Aorta (tissue), 5 donors: ENCODE measurements around the gene CBX2. TPM values are rescaled to one million over a fixed set of nuclear protein-coding genes. Genes with fewer than 3 reads are reported as not detected.
A peak's percentile ranks its signal among the peaks of the same experiment; 100 is the strongest.

Experiments used
- ATAC-seq: fragments of 200-7000 bp; cut with Tn5 transposase; one replicate; pipeline ENCODE4 v1.9.1; 2022; ENCODE audit warnings: moderate library complexity; ENCODE audit not compliant: low FRiP score
- DNase-seq, 2 donors: peaks; one replicate each; pipeline ENCODE4 v3.0.0-alpha.2; 2020
- H3K27ac ChIP-seq, 2 donors: one replicate each; pipeline ENCODE4 v1.5.1; 2013; ENCODE audit warnings: low read length in 2 of 2, mild to moderate bottlenecking in 2 of 2, moderate library complexity in 2 of 2, control low read depth in 1 of 2, inconsistent platforms in 1 of 2, low read depth in 1 of 2
- H3K27me3 ChIP-seq, 2 donors: one replicate each; pipeline ENCODE4 v1.6.1; 2013; ENCODE audit warnings: control low read depth in 1 of 2, low read length in 1 of 2, mild to moderate bottlenecking in 1 of 2, moderate library complexity in 1 of 2; ENCODE audit not compliant: insufficient read depth in 2 of 2, control insufficient read depth in 1 of 2
- H3K36me3 ChIP-seq, 2 donors: one replicate each; pipeline ENCODE4 v1.6.1; 2013; ENCODE audit warnings: control low read depth in 1 of 2, low read length in 1 of 2, mild to moderate bottlenecking in 1 of 2; ENCODE audit not compliant: insufficient read depth in 2 of 2, control insufficient read depth in 1 of 2
- H3K4me1 ChIP-seq, 2 donors: one replicate each; pipeline ENCODE4 v1.6.1; 2013; ENCODE audit warnings: low read length in 2 of 2, control low read depth in 1 of 2, mild to moderate bottlenecking in 1 of 2, moderate library complexity in 1 of 2; ENCODE audit not compliant: insufficient read depth in 2 of 2, control insufficient read depth in 1 of 2
- H3K4me3 ChIP-seq, 2 donors: one replicate each; pipeline ENCODE4 v1.5.1; 2013; ENCODE audit warnings: low read length in 2 of 2, control low read depth in 1 of 2, mild to moderate bottlenecking in 1 of 2
- H3K9me3 ChIP-seq: one replicate; pipeline ENCODE4 v1.6.1; 2013; ENCODE audit warnings: mild to moderate bottlenecking, low read length; ENCODE audit not compliant: control insufficient read depth
- WGBS, 2 donors: extraction: QIAGEN DNeasy Blood & Tissue Kit; methylation state at CpG; one replicate each; pipeline ENCODE4 v1.1.7; 2013; 5-methylcytosine and 5-hydroxymethylcytosine counted together
- intact Hi-C, 2 donors: fragments of 100-400 bp; cut with DNase I; formaldehyde crosslinking; loops; one replicate each; pipeline versions ENCODE4 v1.14.2 to v1.15.0; 2022
- polyA plus RNA-seq, 2 donors: library from polyadenylated mRNA; stranded (reverse); fragments of 200-250 nt; gene quantifications; one replicate each; pipeline ENCODE4 v1.2.3, GENCODE V29; 2013
- total RNA-seq, 2 donors: library from RNA; stranded (reverse); fragmentation: NEBNext Ultra II Directional; extraction: Animal tissue kit (Norgen Biotek cat#: 25700); gene quantifications; one replicate each; pipeline ENCODE4 v1.2.1, GENCODE V29; 2021
- donor health status: healthy with polysubstance abuse.
- donor health status: Bipolar disorder and iron deficiency.
- donor health status: DM: no; HTN: no; CAD: no.
- donor health status: DM: no; HTN: no; CAD: no.
- donor health status: DM: yes; HTN: yes; CAD: no.

Gene CBX2
- total and polyA plus RNA-seq, 4 donors = 1.2 to 4.5 TPM; not detected in 2

DNA sequence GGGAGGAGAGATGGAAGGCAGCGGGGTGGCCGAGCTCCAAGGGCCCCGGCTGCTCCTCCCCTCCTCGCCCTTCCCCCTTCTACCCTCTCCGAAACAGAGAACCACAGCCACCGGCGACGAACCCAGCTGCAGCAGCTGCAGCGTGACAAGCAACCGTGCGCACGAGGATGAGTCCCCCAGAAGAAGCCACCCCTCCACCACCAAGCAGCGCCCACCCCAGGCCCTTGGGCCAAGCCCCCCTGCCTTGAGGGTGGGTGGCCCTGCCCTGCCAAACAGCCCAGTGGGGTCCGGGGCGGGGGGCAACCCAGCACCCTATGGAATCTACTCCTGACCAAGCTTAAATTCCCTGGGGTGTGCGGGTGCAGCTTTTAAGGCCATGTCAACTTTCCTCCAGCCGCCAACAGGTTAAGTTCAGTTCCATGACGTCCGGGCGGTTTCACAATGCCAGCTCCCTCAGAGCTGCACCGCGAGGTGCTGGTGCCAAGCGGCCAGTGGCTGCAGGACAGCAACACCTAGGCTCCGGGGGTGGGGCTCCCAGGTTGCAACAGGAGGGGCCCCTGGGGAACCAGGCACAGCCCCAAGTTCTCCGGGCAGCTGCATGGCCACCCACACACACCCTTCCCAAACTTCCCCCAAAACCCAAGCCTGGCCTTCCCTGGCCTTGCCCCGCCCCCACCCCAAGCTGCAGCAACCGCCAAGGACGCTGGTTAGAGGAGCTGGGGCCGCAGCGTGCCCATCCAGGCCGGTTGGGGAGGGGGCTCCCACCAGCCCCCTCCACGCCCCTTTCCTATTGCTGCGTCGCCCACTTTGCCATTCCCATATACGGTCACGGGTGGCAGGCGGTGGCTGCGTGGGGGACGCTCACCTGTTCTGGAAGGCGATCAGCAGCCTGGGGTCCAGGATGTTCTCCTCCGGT, 59.3 kb downstream of the CBX2 start:
- Histone ChIP-seq H3K27ac (no peak overlapping the region), H3K4me1 (no peaks in the 10 kb centered on the region), H3K9me3 (no peaks in the 10 kb centered on the region), H3K36me3 (peaks cover 0 to 2% of the 10 kb centered on the region in 2 donors), H3K27me3 (no peaks in the 10 kb centered on the region), H3K4me3 (no peak overlapping the region)
- 22% methylated on average over 35 to 41 of the region's 41 CpGs for WGBS, 2 donors
- peak; percentile 83 to 89 for DNase-seq
- no peak for ATAC-seq
- intact Hi-C loops = loop anchor here (5.0 kb wide), 2 partner anchors 40 to 80 kb away; partner anchors contain the start of gene CBX8 (in 1 of the 2)

Other genes starting within 250 kb of the CBX2 start
- gene RBFOX3, start 167.1 kb upstream of the CBX2 start, total RNA-seq = under 1 TPM in 1 of 2 donors, not detected in 1; 0.55 TPM
- gene RBFOX3, start 167.1 kb upstream of the CBX2 start, polyA plus RNA-seq = under 1 TPM; 0.13 TPM
- not detected for gene ENPP7, start 47.2 kb upstream of the CBX2 start, total RNA-seq
- gene ENPP7, start 47.2 kb upstream of the CBX2 start, polyA plus RNA-seq = 10 to 100 TPM in 1 of 2 donors, not detected in 1; 10.9 TPM
- gene CBX8, start 18.9 kb downstream of the CBX2 start, total RNA-seq = 1 to 10 TPM; 5.3 to 6.2 TPM
- gene CBX8, start 18.9 kb downstream of the CBX2 start, polyA plus RNA-seq = 1 to 10 TPM; 1.4 to 2.4 TPM
- gene CBX4, start 61.3 kb downstream of the CBX2 start, total RNA-seq = 10 to 100 TPM; 10.7 to 13.4 TPM
- gene CBX4, start 61.3 kb downstream of the CBX2 start, polyA plus RNA-seq = 1 to 10 TPM; 2.5 to 8.0 TPM